H4 (cell line): ENCODE data around the gene OOSP1. TPM values are rescaled to one million over a fixed set of nuclear protein-coding genes. Genes with fewer than 3 reads are reported as not detected.

ENCODE experiments used
- total RNA-seq: library from RNA; depleted of rRNA; stranded (reverse); fragments of >200 nt; shearing (Covaris generic); gene quantifications from 2 replicates; pipeline ENCODE4 v1.2.3, GENCODE V29; 2014; rRNA removed

Gene OOSP1
- total RNA-seq, 1 experiment from 2014 or later = not detected

Other genes with a start within 250 kb of the OOSP1 start
- gene OR10V1, start 224.6 kb upstream of the OOSP1 start, total RNA-seq = not detected in 2 replicates
- 25.4 and 40.5 TPM in 2 replicates for gene STX3, start 183.1 kb upstream of the OOSP1 start, total RNA-seq
- 62.1 and 64.8 TPM in 2 replicates for gene MRPL16, start 127.7 kb upstream of the OOSP1 start, total RNA-seq
- not detected in 2 replicates for gene CBLIF, start 92.9 kb upstream of the OOSP1 start, total RNA-seq
- gene TCN1, start 71.9 kb upstream of the OOSP1 start, total RNA-seq = not detected in 2 replicates
- not detected in 2 replicates for gene OOSP3, start 59.6 kb upstream of the OOSP1 start, total RNA-seq
- not detected in 2 replicates for gene OOSP4A, start 25.6 kb downstream of the OOSP1 start, total RNA-seq
- not detected in 2 replicates for gene OOSP4B, start 78.7 kb downstream of the OOSP1 start, total RNA-seq
- gene OOSP2, start 102.0 kb downstream of the OOSP1 start, total RNA-seq = not detected in 2 replicates
- gene MS4A3, start 118.2 kb downstream of the OOSP1 start, total RNA-seq = not detected in 2 replicates
- gene MS4A2, start 150.2 kb downstream of the OOSP1 start, total RNA-seq = not detected in 2 replicates
- not detected in 2 replicates for gene MS4A6A, start 244.7 kb downstream of the OOSP1 start, total RNA-seq